GM21515 (cell line): Measurements from ENCODE around the gene TMEM132D.

Source experiments
- ATAC-seq: cut with Tn5 transposase; IDR thresholded peaks from one replicate; pipeline ENCODE4 v1.9.1; 2021; ENCODE audit not compliant: unreplicated experiment

TMEM132D gene

DNA sequence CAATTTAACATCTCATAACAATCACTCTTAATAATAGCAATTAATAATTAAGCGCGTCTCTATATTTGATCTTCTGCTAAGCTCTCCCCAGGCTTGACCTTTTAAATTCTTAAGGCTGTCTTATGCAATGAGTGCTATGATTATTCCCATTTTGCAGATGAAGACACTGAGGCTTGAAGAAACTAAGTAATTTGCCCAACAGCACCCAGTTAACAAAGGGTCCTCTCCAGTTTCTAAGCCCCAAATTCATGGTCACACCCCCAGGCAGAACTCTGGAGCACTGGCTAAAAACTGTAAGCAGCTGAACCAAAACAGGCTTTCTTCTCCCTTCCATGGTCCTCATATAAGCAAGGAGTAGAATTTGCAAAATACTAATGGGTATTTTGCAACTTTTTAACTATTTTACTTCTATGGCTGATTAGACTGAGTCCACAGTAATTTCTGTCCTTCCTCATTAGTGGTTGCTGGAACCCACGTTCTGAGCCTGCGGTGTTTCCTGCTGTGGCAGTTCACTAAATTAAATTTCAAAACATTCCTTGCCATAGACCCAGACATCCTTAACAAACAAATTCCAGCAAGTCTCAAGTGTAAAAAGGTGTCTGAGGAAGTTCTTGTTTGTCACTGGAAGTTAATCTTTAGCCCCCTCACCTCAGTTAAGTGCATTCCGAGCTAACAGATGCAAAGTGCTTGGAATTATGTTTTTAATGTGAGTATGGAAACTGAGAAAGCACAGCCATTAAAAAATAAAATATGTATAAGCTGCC, 76.5 kb downstream of the TMEM132D start:
- ATAC-seq = no peak

DNA sequence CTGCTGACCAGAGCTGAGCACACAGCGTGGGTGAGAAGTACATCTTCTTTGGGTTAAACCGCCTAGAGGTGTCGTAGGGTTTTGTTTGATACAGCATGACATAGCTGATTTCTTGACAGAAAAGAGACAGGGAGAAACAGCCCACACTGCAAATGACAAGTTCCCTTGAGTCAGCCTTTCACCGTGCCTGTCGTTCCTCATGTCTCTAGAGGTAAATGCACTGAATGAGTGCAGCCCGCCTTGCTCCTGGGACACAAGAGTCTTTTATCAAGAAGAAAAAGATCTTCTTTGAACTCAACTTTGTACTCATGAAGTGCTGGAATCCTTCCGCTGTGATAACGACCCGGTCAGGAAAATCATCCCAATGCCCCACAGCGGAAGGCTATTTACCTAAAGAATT, 77.6 kb downstream of the TMEM132D start:
- no peak for ATAC-seq

DNA sequence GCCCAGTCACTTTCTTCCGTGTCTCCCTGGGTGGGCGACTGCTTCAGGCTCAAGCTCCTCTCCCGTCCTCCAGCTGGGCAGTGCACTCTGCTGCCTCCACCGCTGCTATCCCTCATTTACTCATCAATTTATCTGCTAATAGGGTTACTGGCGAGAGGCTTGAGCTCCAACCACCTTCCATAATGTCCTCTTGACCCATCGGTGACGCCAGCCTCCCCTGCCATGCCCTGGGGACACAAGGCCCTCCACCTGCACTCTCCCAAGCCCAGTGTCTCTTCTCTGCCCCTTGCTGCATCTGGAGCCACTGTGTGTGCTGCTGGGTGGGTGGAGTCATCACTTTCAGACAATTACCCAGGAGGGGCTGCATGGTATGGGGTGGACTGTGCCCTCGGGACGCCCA, 78.5 kb downstream of the TMEM132D start:
- ATAC-seq = no peak

DNA sequence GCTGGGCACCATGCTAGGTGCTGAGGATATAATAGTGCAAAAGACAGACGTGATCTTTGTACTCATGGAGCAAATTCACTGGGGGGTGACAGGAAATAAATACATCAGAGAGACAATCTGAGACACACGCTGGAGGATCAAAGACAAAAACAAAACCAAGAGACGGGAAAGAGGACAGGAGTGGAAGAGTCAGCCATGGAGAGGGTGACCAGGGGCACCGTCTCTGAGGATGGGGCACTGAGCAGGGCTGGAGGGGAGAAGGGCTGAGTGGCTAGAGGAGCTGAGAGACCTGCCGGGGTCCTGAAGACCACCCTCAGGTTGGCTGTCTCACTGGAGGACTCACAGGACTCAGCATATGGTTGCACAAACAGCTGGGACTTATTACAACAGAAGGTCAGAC, 81.9 kb downstream of the TMEM132D start:
- no peak for ATAC-seq

DNA sequence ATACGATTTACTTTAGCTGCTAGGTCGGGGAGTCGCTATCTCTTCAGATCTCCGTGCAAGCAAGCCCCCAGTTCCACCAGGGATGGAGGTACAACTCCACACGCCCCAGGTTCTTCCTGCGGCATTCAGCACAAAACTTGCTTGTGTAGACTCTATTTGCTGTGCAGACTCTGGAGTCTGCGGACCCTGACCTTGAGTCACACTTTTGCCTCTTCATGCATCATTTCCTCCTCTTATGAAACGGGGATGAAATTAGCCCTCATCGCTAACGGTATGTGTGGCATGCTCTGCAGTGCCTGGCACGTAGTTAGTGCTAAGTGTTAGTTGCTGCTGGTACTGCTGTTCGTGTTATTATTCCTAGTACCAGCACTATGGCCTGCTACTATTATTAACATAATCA, 84.4 kb downstream of the TMEM132D start:
- ATAC-seq = no peak

DNA sequence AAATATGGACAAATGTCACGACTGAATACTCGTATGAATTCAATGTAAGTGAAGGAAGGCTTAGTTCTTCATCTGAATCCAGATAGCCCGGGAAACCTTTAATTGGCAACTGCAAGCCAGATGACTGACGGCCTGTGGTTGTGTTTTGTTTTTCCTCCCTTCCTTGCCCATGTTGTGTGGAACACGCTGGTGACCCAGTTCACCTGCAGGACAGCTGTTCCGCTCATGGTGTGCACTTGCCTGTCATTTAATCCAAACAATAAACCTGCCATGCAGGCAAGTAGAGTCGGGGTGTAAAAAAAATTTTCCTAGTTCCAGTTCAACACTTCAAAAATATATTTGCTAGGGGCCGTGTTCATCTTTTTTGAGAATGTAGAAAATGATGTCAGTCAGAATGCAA, 88.0 kb downstream of the TMEM132D start:
- ATAC-seq = no peak

DNA sequence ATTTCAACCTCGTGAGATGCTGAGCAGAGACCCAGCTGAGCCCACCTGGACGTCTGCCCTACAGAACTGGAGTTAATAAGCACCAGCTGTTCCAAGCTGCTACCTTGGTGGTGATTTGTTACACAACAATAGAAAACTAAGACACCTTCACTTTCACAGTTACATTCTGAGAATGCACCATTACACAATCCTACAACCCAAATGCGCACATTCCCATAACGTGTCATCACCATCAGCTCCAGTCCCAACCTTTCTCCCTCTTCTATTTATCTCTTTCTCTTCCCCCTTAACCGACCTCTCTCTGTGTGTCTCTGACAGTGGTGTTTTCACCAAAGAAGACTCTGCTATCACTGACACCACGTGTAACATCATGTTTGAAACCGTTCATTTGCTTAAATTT, 91.9 kb downstream of the TMEM132D start:
- ATAC-seq = no peak

DNA sequence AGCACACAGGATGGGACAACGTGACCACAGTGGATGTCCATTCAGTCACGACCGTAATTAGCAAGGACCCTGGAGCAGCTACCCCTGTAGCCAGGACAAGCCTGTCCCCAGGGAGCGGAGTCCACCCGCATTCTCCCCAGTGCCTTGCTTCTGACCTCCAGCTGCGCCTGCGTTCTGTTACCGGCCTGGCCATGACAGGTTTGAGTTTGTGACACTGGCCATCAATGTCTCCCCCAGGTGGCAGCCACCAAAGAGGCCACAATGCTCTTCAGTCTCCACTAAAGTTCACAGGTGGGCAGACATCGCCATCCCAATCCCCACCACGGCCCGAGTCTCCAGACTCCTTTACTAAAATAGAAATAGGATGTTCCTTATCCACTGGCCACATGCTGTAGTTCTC, 96.7 kb downstream of the TMEM132D start:
- ATAC-seq = no peak

DNA sequence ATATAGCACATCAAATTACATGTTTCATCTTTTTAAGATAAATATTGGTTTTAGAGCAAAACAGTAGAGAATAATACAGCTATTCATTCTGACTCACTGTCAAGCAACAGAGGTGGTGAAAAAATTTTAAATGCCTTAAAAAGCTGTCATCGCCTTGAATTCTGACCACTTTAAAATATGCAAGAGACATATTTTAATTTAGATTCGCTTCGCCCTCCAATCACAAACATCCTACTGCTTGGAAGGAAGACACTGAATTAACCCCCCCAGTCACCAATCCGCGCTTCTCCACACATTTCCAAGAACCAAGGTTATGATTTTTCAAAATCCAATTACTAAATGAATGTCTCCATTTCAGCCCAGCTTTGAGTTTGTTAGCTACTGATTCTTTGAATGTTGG, 112.4 kb downstream of the TMEM132D start:
- no peak for ATAC-seq

DNA sequence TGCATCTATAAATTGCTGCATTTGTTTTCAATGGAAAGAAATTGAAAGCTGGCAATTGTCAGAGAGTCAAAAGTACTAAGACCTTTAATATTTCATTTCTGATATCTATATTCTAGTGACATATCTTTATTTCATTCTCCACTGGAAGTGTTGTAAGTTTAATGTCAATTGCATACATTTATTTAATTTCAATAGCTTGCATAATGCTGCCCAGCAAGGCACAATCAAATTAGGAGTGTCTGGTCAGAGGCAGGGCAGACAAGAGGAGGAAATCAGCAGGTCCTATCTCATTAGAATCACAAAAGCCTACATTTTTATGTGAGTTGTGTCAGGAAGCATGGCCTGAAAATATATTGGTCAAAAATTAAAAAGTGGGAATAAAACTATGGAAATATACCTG, 112.9 kb downstream of the TMEM132D start:
- ATAC-seq = no peak

DNA sequence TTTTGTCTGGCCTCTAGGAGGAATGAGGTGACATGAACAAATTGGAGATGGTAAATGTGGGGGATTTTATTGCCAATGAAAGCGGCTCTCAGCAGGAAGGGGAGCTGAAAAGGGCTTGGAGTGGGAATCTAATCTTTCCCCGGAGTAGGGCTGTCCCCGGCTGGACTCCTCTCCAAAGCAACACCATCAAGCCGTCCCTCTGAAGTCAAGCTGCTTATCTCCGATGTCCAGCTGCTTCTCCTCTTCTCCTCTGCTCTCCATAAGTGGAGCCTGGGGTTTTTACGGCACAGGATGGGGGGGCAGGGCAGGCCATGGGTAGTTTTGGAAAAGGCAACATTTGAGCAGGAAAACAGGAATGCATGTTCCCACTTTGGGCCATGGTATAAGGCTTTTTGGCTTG, 113.5 kb downstream of the TMEM132D start:
- no peak for ATAC-seq

DNA sequence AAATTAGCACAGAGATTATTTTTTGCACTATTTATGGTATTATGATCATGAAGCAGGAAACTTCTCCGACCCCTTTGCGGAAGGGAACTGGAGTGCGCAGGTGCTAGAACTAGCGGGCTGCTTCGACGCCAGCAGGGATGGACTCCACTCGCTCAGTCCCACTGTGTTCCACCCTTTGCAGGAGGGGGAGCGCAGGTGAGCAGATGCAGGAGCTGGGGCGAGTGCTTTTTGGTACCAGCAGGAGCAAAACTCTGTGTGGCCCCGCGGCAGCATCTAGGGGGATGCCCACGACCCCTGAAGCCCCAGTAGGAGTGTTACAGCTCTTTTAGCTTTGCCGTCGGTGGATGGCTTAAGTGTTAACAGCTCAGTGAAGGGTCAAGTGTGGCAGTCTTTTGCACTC, 113.9 kb downstream of the TMEM132D start:
- no peak for ATAC-seq

DNA sequence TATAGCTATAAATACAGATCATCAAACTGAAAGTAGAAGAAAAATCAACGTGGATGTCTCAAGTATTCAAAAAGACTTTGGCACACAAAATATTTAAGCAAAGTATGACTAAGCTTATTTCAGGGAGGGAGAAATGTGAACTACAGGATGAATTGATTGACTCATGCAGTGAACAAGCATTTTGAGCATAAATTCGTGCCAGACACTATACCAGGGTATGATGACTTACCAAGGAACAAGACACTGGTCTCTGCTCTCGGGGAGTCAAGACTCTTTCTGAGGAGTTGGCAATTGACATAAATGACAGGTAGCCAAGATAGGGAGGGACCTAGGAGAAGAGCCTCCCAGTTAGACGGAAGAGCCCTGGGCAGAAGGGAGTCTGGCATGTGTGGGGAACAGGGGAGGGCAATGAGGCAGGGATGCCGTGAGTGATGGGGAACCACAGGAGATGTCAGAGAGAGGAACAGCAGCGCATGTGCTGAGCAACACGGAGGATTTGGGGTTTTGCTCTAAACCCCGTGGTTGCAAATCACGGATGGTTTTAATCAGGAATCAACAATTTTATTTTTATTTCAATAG, 115.2 kb downstream of the TMEM132D start:
- no peak for ATAC-seq

DNA sequence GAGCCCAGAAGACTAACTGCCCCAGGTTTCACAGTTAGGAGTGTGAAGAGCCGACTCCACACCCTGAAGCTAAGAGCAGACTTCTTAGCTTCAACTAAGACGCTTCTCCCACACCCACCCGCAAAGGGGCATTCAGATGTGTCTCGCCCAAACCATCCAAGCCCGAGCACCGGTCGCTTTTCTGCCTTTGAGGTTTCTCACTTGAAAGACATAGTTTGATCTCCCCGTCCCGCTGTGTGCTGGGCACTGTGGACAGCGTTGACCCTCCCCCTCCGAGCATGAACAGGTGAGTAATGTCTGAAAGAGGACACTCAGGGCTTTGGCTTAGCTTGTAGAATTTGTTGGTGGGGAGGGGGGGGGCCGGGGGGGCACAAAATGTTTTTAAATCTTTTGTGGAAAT, 123.8 kb downstream of the TMEM132D start:
- ATAC-seq = no peak

DNA sequence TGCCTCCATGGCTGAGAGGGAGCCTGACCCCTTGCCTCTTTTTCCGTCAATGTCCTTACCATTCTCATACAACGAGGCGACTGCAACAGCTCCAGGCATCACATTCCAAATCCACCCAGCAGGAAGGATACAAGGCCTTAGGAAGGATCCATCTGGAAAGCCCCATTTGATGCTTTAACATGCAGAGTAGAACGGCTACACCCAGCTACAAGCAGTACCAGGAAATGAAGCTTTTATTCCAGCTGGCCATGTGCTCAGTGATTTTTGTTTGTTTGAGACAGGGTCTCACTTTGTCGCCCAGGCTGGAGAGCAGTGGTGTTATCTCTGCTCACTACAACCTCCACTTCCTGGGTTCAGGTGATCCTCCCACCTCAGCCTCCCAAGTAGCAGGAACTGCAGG, 124.8 kb downstream of the TMEM132D start:
- no peak for ATAC-seq

DNA sequence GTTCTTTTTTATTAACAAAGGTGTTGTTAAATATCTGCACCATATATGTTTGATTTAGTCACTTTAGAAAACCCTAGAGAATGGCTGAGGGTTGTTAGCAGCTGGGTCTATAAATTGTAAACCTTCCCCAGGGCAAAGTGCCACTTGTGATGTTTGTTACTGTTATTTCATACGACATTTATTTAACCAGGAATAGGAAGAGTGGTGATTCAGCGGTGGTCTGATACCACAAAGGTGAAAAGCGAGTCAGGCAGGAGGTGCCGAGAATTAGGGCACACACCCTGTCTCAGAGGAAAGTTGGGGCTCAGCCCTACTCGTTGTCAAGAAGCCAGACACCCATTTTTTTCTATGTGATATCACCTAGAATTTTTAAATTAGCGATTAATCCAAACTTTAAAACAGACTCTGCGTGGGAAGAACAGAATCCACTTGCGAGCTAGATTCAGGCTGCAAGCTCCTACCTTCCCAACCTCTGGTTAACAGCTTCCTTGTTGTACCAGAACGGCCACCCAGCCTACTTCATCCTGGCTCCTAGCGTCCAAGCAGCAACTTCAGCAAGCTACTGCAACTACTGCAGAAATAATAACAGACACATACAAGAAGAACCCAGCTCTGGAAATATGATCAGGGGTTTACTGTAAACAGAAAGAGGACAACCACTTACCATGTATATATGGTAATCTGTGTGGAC, 126.7 kb downstream of the TMEM132D start:
- no peak for ATAC-seq

DNA sequence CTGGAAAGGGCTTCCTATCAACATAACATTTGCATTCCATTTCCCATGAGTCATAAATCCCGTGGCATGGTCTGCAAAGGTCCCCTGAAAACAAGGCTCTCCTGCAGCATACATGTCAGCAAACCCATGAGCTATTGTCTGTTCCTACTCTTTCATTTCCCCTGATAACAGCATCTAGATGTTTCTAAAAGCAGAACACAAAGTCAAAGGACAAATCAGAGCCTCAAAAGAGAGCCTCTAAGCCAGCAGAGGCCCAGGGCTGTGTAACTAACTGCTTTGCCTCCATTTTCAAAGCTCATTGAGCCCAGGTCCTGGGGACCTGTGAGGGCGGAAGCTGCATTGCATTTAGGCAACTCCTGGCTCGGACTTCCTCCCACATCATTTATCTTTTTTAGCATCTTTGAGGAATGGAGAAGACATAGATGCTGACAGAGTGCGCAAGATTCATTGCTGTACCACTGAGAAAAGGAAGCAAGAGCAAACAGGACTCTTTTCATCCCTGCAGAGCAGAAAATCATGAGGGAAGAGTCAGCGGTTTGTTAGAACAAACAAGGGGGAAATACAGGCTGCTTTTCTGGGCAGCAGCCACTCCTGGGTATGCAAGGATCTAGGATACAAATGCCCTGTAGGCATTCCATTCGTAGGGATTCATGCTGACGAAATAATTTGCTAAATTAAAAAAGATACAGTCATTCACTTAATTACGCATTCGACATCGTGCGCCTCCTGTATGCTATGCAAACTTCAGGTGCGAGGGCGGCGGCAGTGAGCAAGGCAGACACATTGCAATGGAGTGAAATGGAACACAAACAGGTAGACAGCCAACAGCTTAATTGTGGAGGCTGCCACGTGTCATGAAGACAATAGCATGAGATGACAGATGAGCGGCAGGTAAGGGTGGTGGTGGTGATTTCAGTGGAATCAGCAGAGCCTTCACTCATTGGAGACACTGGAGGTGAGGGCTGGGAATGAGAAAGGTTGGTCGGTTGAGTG, 131.0 kb downstream of the TMEM132D start:
- ATAC-seq = no peak

DNA sequence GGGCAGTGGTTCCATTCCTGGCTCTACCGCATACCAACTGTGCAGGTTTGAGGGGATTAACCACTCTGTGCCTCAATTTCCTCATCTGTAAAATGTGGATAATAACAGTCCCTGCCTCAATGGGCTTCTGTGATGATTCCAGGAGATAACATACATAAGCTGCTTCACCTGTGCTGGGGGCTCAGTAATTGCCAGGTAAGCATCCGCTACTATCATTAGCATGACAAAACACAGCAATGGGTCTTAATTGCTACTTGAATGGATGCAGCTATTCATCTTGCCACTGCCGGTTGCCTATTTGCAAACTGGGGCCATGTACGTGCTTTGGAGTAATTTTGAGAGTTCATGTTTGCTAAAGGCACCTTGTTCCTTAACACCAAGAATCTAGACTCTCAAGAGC, 132.6 kb downstream of the TMEM132D start:
- no peak for ATAC-seq

DNA sequence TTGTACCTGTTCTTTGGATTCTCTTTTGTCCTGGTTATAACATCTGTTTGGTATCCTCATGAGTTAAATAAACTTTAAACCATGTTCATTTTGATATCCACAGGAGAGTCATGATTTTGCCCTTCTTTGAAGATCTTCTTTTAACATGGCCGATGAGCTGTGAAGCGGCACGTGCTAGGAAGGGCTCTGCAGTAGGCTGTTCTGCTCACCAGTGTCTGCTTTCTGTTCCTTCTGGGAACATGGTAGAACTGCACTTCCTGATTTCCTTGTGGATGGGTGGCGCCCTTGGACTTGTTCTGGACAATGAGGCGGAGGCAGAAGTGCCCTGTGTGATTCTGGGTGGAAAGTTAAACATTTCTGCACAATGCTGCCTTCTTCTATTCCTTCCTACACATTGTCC, 138.1 kb downstream of the TMEM132D start:
- ATAC-seq = no peak

DNA sequence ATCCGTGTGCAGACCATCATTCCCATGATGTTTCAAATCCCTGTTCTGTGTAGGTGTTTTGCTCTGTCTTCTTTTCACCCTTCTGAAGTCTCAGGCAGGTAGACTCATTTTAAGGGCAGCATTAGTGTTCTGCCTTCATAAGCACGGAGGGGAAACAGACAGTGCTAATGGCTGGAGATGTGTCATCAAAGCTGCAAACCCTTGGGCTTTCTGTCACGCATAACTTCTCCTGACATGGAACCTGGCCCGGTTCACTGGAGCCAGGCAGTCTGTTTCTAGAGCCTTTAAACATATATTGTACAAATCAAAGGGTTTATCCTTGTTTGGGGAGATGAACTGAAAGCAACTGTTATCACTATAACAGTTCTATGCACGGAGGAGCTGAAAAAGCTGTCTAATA, 141.4 kb downstream of the TMEM132D start:
- ATAC-seq = no peak

DNA sequence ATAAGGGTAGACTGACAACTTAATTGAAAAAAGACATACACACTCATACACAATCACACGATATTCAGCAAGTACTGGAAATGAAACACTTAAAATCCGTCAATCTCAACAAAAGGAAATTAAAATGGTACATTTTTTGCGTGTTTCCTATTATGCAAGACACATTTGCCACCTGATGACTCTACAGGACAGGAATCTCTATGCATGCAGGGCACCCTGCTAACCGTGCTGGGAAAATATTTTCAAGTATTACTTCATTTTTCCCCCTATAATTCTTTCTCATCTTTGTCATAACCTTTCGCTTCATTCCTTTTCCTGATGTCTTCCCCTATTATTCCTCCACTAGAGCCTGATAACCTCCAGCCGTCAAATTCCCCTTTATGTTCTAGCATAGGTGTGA, 150.2 kb downstream of the TMEM132D start:
- no peak for ATAC-seq
